ENCODE results near the gene NTSR2.

Gene NTSR2

GRCh38 chr2:11681722-11682589 is 12.0 kb upstream of the NTSR2 start:
- peak; percentile 72 for DNase-seq
- in situ Hi-C loops (cut with MboI; ENCODE audit: low pct_unique_long_range_greater_than_20kb, low sequenced_read_pairs), result loop anchor here (25.0 kb wide), 1 partner anchor 105 kb away; no protein-coding TSS in a partner anchor

GRCh38 chr2:11680901-11681721 is 11.1 kb upstream of the NTSR2 start:
- in situ Hi-C loops (cut with MboI; ENCODE audit: low pct_unique_long_range_greater_than_20kb, low sequenced_read_pairs), result loop anchor here (25.0 kb wide), 1 partner anchor 106 kb away; no protein-coding TSS in a partner anchor

GRCh38 chr2:11680182-11680900 is 10.3 kb upstream of the NTSR2 start:
- no peak for DNase-seq
- in situ Hi-C loops (cut with MboI; ENCODE audit: low pct_unique_long_range_greater_than_20kb, low sequenced_read_pairs), result loop anchor here (25.0 kb wide), 1 partner anchor 107 kb away; no protein-coding TSS in a partner anchor

More at GRCh38 chr2:11680901-11681721, 11.1 kb upstream of the NTSR2 start:
- DNase-seq, result no peak

- in situ Hi-C loops (cut with MboI; ENCODE audit: low pct_unique_long_range_greater_than_20kb, low sequenced_read_pairs), result loop anchor here (25.0 kb wide), 1 partner anchor 108 kb away; no protein-coding TSS in a partner anchor
- DNase-seq, result no peak
These were observed 9.6 kb upstream of the NTSR2 start for GRCh38 chr2:11679486-11680181.

GRCh38 chr2:11679016-11679415 is 9.0 kb upstream of the NTSR2 start:
- DNase-seq, result no peak
- in situ Hi-C loops (cut with MboI; ENCODE audit: low pct_unique_long_range_greater_than_20kb, low sequenced_read_pairs), result loop anchor here (25.0 kb wide), 1 partner anchor 108 kb away; no protein-coding TSS in a partner anchor

GRCh38 chr2:11678306-11678960 is 8.4 kb upstream of the NTSR2 start:
- in situ Hi-C loops (cut with MboI; ENCODE audit: low pct_unique_long_range_greater_than_20kb, low sequenced_read_pairs), result loop anchor here (25.0 kb wide), 1 partner anchor 109 kb away; no protein-coding TSS in a partner anchor
- no peak for DNase-seq

- in situ Hi-C loops (cut with MboI; ENCODE audit: low pct_unique_long_range_greater_than_20kb, low sequenced_read_pairs), result loop anchor here (25.0 kb wide), 1 partner anchor 110 kb away; no protein-coding TSS in a partner anchor
- no peak for DNase-seq
These were observed 7.4 kb upstream of the NTSR2 start for GRCh38 chr2:11677136-11678055.

- in situ Hi-C loops (cut with MboI; ENCODE audit: low pct_unique_long_range_greater_than_20kb, low sequenced_read_pairs), result loop anchor here (25.0 kb wide), 1 partner anchor 111 kb away; no protein-coding TSS in a partner anchor
- DNase-seq, result no peak
These were observed 6.6 kb upstream of the NTSR2 start for GRCh38 chr2:11676640-11677039.

GRCh38 chr2:11675423-11676112 is 5.6 kb upstream of the NTSR2 start:
- in situ Hi-C loops (cut with MboI; ENCODE audit: low pct_unique_long_range_greater_than_20kb, low sequenced_read_pairs), result loop anchor here (25.0 kb wide), 1 partner anchor 112 kb away; no protein-coding TSS in a partner anchor

GRCh38 chr2:11674983-11675382 is 5.0 kb upstream of the NTSR2 start:
- in situ Hi-C loops (cut with MboI; ENCODE audit: low pct_unique_long_range_greater_than_20kb, low sequenced_read_pairs), result loop anchor here (25.0 kb wide), 1 partner anchor 112 kb away; no protein-coding TSS in a partner anchor
- no peak for DNase-seq

More at GRCh38 chr2:11675423-11676112, 5.6 kb upstream of the NTSR2 start:
- DNase-seq, result no peak

- in situ Hi-C loops (cut with MboI; ENCODE audit: low pct_unique_long_range_greater_than_20kb, low sequenced_read_pairs), result no loop called here
- DNase-seq, result no peak
These were observed 2.4 kb upstream of the NTSR2 start for GRCh38 chr2:11672407-11672806.

GRCh38 chr2:11667866-11668637 is 1.9 kb downstream of the NTSR2 start:
- no peak for DNase-seq
- in situ Hi-C loops (cut with MboI; ENCODE audit: low pct_unique_long_range_greater_than_20kb, low sequenced_read_pairs), result no loop called here

GRCh38 chr2:11667194-11667593 is 2.8 kb downstream of the NTSR2 start:
- DNase-seq, result no peak
- in situ Hi-C loops (cut with MboI; ENCODE audit: low pct_unique_long_range_greater_than_20kb, low sequenced_read_pairs), result no loop called here

- no peak for DNase-seq
- in situ Hi-C loops (cut with MboI; ENCODE audit: low pct_unique_long_range_greater_than_20kb, low sequenced_read_pairs), result no loop called here
These were observed 4.3 kb downstream of the NTSR2 start for GRCh38 chr2:11665510-11666362.

GRCh38 chr2:11665028-11665427 is 5.0 kb downstream of the NTSR2 start:
- no peak for DNase-seq

More at GRCh38 chr2:11665028-11665427, 5.0 kb downstream of the NTSR2 start:
- in situ Hi-C loops (cut with MboI; ENCODE audit: low pct_unique_long_range_greater_than_20kb, low sequenced_read_pairs), result no loop called here

All from KBM-7 (cell line).